ENCODE measurements around the gene ACTRT2. TPM values are rescaled to one million over a fixed set of nuclear protein-coding genes. Genes with fewer than 3 reads are reported as not detected.

The ACTRT2 gene
- total RNA-seq, 1 experiment from 2014 or later = not detected

DNA sequence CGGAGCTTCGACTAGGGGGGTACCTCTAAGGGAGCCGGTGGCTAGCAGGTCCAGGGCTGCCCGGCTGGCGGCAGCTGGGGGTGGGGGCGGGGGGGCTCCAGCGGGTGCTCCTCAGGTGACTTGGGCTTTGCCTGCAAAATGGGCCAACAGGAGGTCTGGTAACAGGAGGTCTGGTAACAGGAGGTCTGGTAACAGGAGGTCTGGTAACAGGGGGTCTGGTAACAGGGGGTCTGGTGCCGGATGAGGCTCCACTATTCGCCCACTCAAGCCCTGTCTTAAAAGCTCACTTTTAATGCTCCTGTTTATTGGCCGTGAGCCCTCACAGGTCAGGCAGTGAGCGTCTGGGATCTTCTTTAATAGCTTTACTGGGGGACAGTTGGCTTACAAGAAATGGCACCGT lies 40.4 kb upstream of the ACTRT2 start:
- H3K4me3 ChIP-seq (ENCODE audit: low read depth, low read length, poor library complexity, severe bottlenecking) = no peak overlapping the region
- no peaks in the 10 kb centered on the region for H3K9me3 ChIP-seq (ENCODE audit: low read depth, low read length, poor library complexity, severe bottlenecking)
- ChIA-PET CTCF (no interaction called here), POLR2A (ENCODE audit: low non-redundant PET) (no interaction called here)
- DNase-seq (ENCODE audit: low spot score) = no peak
- intact Hi-C loops (cut with micrococcal nuclease; ENCODE audit: unreplicated experiment) = no loop called here
- no peaks in the 10 kb centered on the region for H3K4me1 ChIP-seq (ENCODE audit: insufficient read depth, low read length, poor library complexity, severe bottlenecking)
- H3K27ac ChIP-seq (ENCODE audit: low read depth, low read length, poor library complexity, severe bottlenecking) = no peak overlapping the region
- no peaks in the 10 kb centered on the region for H3K36me3 ChIP-seq (ENCODE audit: insufficient read depth, low read length, poor library complexity, severe bottlenecking)
- TF ChIP-seq EZH2 (IDR thresholded peaks at IDR 0.05; ENCODE audit: borderline replicate concordance, low read depth, low read length, poor library complexity, severe bottlenecking) = no peak
- no TSS peak for BruUV-seq (replicated peaks)
- H3K27me3 ChIP-seq (replicated peaks; ENCODE audit: insufficient read depth, low read depth, low read length, poor library complexity) = no peaks in the 10 kb centered on the region

DNA sequence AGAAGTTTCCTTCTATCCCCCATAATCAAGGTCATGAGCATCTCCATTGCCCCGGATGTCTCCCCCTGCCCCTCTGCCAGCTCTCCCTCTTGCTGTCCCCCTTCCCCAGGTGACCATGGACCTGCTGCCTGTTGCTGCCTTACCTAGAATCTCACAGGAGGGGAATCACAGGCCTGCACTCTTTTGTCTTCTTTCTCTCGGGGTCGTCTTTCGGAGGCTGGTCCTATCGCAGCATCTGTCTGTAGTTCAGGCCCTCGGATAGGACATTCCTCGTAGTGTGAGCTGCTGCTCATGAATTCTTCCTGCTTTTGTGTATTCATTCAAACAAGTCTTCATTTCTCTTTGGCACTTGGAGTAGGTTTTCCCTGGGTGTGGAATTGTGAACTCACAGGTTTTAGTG lies 39.9 kb upstream of the ACTRT2 start:
- Histone ChIP-seq H3K36me3 (ENCODE audit: insufficient read depth, low read length, poor library complexity, severe bottlenecking) (no peaks in the 10 kb centered on the region), H3K4me3 (ENCODE audit: low read depth, low read length, poor library complexity, severe bottlenecking) (no peak overlapping the region), H3K4me1 (ENCODE audit: insufficient read depth, low read length, poor library complexity, severe bottlenecking) (no peaks in the 10 kb centered on the region), H3K27ac (ENCODE audit: low read depth, low read length, poor library complexity, severe bottlenecking) (no peak overlapping the region), H3K9me3 (ENCODE audit: low read depth, low read length, poor library complexity, severe bottlenecking) (no peaks in the 10 kb centered on the region), H3K27me3 (replicated peaks; ENCODE audit: insufficient read depth, low read depth, low read length, poor library complexity) (no peaks in the 10 kb centered on the region)
- DNase-seq (ENCODE audit: low spot score) = no peak
- no TSS peak for BruUV-seq (replicated peaks)
- TF ChIP-seq EZH2 (IDR thresholded peaks at IDR 0.05; ENCODE audit: borderline replicate concordance, low read depth, low read length, poor library complexity, severe bottlenecking) = no peak
- TF ChIP-seq, protein P1, sequence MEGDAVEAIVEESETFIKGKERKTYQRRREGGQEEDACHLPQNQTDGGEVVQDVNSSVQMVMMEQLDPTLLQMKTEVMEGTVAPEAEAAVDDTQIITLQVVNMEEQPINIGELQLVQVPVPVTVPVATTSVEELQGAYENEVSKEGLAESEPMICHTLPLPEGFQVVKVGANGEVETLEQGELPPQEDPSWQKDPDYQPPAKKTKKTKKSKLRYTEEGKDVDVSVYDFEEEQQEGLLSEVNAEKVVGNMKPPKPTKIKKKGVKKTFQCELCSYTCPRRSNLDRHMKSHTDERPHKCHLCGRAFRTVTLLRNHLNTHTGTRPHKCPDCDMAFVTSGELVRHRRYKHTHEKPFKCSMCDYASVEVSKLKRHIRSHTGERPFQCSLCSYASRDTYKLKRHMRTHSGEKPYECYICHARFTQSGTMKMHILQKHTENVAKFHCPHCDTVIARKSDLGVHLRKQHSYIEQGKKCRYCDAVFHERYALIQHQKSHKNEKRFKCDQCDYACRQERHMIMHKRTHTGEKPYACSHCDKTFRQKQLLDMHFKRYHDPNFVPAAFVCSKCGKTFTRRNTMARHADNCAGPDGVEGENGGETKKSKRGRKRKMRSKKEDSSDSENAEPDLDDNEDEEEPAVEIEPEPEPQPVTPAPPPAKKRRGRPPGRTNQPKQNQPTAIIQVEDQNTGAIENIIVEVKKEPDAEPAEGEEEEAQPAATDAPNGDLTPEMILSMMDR (conservative IDR thresholded peaks at IDR 0.05; ENCODE audit: low read depth, low read length) = no peak
- CTCF ChIA-PET = no interaction called here
- intact Hi-C loops (cut with micrococcal nuclease; ENCODE audit: unreplicated experiment) = no loop called here
- POLR2A ChIA-PET (ENCODE audit: low non-redundant PET) = no interaction called here

DNA sequence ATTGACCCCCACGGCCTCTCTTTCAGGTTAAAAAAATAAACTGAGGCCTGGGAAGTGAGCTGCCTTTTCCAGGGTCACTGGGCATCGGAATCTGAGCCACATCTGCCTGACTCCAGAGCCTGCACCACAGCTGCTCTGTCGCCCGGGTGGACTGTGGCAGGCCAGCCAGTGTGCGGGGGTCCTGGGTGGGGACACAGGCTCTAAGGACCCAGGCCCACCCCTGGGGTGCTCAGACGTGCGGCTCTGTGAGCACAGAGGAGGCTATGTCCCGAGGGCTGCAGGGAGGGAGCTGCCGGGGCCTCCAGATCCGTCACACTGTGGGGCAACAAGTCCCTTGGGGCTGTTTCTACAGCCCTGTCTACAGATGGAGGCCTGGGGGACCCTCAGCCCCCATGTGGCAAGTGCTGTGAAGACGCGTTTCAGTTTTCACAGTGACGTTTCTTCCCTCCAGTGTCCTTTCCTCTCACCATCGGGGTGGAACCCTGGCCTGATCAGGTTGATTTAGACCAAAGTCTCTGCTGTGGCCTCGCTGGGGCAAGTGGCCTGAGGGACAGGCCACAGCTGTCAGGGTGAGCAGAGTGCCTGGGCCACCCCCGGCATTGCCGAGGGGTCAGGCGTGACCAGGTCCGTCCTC lies 39.2 kb upstream of the ACTRT2 start:
- intact Hi-C loops (cut with micrococcal nuclease; ENCODE audit: unreplicated experiment) = no loop called here
- TF ChIP-seq, protein P1 (conservative IDR thresholded peaks at IDR 0.05; ENCODE audit: low read depth, low read length) = no peak
- no peak for TF ChIP-seq EZH2 (IDR thresholded peaks at IDR 0.05; ENCODE audit: borderline replicate concordance, low read depth, low read length, poor library complexity, severe bottlenecking)
- Histone ChIP-seq H3K27ac (ENCODE audit: low read depth, low read length, poor library complexity, severe bottlenecking) (no peak overlapping the region), H3K36me3 (ENCODE audit: insufficient read depth, low read length, poor library complexity, severe bottlenecking) (no peaks in the 10 kb centered on the region), H3K9me3 (ENCODE audit: low read depth, low read length, poor library complexity, severe bottlenecking) (no peaks in the 10 kb centered on the region), H3K27me3 (replicated peaks; ENCODE audit: insufficient read depth, low read depth, low read length, poor library complexity) (no peaks in the 10 kb centered on the region), H3K4me1 (ENCODE audit: insufficient read depth, low read length, poor library complexity, severe bottlenecking) (no peaks in the 10 kb centered on the region), H3K4me3 (ENCODE audit: low read depth, low read length, poor library complexity, severe bottlenecking) (no peak overlapping the region)
- ChIA-PET CTCF (no interaction called here), POLR2A (ENCODE audit: low non-redundant PET) (no interaction called here)
- no peak for DNase-seq (ENCODE audit: low spot score)
- BruUV-seq (replicated peaks) = no TSS peak
